HG03520 (cell line): Measurements from ENCODE around the gene COL5A2.

Source experiments
- ATAC-seq: cut with Tn5 transposase; IDR thresholded peaks from one replicate; pipeline ENCODE4 v1.9.1; 2021; ENCODE audit warnings: mild to moderate bottlenecking, moderate library complexity; ENCODE audit not compliant: unreplicated experiment

The COL5A2 gene

DNA sequence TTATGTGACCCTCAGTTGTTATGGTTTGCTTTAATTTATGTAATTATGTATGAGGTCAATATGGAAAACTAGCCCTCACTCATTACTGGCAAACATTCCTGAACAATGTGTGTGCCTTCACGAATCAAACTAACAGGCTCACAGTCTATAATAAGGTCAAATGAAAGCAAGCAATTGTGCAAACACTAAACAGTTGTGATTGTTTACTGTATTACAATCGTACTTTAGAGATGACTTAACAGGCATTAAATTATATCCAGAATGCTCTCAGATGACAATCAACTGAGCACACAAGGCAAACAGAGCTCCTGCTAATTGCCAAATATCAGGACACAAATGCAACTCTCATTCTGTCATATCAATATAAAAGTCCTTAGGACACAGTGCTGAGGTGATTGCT, 29.5 kb downstream of the COL5A2 start:
- no peak for ATAC-seq

DNA sequence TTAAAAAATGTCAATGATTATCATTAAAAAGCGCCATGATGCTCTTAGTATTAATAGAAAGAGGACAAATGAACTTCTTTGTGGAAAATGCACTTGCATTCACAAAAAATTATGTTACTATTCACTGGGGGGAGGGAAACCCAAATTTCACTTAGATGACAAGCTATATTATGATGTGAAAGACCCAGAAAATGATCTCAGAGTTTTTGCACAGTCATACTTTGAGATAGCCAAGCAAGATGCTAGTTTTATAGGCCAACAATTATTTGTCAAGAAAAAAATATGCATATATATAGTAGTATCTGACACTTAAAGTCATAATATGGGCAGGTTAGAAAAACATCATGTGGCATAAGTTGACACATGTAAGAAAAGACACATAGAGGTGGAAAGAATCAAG, 31.6 kb downstream of the COL5A2 start:
- no peak for ATAC-seq

DNA sequence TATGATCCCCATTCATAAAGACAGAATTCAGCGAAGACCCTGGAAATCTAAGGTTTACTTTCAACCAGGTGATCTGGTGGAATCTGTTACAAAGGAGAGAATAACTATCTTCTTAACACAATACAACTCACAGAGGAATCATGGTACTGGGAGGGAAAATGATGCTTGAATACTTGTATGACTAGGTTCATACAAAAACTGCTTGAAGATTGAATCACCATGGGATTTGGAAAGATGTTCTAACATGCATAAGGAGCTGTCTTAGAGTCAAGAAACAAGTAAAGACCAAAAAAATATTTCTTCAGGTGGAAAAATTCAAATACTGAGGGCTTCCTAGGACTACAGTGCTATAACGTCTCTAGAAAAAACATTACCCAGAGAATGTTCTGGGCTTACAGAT, 32.2 kb downstream of the COL5A2 start:
- ATAC-seq = no peak

DNA sequence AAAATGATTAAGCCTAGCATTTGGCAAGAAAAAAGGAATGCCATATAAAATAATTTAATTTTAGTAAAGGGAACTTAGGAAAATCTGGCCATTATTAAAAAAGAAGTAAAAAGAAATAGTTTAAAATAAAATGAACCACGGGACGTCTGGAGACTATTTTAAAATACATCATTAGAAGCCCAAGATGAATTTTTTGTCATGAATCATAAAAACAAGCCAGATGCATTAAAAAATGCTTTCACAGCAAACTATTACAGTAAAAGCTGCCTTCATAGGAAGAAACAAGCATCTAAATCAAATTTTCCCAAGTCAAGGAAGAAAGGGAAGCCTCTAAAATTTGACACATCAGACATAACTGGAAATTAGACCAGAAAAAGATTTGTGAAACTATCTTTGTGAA, 33.0 kb downstream of the COL5A2 start:
- no peak for ATAC-seq

DNA sequence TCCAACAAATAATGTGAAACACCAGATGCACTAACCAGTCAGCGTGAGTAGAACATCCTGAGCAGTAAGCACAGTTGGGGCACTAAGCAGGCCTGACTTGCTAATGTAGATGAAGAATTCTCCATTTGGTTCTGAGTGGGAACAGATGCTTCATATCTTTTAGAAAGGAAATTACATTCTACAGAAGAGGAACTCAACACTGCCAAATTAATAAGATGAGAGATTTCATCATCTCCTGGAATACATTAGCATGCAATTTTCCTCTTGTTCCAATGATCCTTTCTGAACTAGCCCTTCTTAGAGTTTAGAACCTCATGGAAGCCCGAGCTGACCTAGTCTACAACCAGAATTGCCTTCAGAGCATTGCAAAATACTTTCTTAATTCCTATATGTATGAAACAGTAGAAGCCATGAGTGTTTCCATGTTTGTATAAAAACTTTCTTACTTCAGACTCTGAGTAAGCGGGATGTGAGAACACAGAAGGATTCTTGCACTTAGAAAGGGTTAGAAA, 34.8 kb downstream of the COL5A2 start:
- no peak for ATAC-seq

DNA sequence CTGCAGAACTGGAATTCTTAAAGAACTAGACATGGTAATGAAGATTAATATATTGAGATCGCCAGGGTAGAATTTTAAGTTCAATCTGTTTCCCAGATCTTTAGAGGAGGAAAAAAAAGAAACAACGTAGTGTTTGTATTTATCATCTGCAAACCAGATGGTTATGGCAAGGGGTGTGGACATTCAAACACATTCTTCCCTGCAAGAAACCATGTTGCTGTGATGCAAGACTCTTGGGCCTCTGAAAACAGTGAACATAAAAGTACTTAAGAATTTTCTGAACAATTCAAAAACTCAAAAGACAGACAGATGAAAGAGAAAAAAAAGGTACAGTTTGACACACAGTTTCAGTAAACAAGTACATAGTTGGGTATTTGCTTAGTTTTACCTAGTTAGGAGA, 35.6 kb downstream of the COL5A2 start:
- no peak for ATAC-seq

DNA sequence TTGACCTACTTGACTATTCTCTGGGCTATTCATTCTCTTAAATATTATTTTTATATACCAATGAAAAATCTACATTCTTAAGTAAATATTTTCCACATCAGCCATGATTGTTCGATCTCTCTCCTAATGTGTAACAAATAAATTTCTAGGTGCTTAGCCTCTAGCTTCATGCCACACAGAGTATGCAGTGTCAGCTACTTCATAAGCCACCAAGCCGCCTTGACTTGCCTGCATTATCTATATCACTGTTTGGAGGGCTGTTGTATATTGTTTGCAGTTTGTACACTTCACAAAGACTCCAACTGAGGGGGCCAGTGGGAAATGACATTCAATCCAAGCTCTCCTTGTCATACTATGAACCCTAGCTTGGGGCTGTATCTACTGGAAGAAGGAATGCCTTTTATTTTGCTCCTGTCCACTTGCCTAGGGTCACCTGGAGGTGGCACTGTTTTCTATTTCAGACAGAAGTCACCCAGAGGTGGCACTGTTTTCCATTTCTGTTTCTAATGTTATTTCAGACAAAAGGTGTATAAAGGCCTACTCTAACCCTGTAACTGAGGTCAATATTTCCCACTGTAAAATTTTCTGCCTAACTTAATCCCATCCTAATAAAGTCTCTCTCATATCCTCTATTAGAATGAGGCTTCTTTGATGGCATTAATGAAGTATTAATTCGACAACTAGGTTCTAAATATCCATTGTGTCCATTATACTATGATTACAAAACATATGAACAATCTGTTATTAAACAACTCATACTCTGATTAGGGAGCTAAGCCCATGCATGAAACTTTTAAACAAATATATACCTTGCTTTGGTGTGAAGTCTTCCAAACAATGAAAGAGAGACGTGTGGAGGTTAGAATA, 36.4 kb downstream of the COL5A2 start:
- peak; percentile 99 for ATAC-seq

DNA sequence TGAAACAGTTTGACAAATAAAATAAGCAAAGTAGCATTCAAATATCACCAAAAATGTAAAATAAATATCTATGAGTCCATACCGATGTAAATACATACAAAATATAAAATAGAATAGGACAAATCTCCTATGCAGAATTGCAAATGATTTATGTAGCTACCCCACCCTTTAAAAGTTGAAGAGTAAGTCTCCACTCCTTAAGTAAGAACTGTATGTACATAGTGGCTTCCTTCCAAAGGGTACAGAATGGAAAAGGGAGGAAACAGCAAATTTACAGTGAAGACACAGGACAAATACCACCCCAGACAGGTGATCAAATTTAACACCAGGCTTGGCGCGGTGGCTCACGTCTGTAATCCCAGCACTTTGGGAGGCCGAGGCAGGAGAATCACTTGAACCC, 40.8 kb downstream of the COL5A2 start:
- ATAC-seq = no peak

DNA sequence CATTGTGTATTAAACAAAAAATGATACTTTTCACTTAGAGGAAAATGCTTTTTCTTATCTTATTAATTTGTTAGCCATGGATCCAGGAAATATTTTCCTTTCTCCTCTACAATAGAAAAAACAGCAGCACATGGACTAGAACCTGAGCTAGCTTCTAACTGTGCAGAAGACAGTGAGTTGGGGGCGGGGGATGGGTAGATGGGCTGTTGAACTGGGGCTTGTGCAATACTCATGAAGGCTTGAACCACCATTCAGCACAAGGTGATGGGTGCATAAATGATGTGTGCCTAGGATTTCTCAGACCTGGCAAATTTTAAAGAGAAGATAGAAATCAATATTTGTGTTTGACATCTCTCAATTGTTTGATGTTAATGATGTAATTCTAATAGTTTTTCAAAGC, 42.0 kb downstream of the COL5A2 start:
- ATAC-seq = no peak

DNA sequence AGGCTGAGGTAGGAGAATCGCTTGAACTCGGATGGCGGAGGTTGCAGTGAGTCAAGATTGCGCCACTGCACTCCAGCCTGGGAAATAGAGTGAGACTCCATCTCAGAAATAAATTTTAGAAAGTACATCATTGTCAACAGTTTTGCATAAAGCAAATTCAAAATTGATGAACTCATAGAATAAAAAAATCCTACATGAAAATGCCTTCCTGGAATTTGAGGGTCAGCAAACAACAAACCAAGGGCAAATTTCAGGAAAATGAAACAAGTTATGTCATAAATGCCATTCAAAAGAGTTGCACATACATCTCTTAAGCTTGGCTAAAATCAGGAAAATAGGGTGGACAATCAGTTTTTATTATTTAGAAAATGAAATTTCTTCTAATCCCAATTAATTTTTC, 45.1 kb downstream of the COL5A2 start:
- ATAC-seq = no peak

DNA sequence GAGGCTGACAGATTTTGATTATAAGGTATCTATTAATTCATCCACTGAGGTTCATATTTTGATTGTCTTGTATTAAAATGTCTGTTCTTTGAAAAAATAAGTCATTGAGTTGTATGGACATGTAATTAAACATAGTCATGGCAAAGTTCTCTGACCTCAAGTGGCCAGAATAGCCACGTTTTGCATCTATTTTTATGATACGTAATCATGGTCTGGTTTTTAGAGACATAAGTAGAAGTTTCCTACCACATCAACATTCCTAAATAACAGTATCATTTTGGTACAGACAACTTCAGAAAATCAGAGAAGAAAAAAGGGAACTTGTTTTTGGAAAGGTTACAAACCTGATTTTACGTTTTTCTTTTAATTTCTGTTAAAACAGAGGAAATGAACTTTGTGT, 47.6 kb downstream of the COL5A2 start:
- no peak for ATAC-seq

DNA sequence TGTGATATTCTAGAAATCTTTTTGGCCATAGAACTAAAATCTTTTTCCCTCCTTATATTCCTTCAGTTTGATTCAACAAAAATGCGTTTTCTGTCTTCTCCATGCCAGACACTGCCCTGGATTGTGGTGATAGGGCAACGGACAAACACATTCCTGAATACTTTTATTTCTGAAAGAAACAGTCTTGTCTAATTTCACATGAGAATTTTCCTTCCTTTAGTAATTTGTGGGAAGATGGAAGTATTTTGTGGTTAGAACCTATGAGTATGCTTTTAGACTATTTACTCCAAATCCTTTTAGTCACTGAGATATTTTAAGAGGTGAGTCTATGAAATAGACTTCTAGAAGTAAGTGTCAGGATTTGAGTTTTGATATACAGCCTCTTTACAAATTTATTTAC, 49.6 kb downstream of the COL5A2 start:
- no peak for ATAC-seq

DNA sequence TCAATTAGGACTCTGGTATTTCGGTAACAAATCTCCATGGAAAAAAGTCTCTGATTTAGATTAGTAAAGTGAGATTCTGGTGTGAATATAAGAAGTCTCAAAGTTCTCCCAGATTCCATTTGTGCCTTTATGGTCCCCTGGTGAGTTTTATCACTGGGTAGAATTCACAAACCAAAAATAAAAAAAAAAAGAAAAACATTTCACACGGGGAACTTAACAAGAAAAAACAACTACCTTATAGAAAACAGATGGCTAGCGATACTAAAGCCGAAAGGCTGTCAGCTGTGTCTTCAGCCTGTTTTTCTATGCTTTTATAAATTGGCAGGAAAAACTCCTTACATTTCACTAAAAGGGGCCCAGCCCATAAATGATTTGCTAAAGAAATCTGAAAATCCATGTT, 50.6 kb downstream of the COL5A2 start:
- no peak for ATAC-seq

DNA sequence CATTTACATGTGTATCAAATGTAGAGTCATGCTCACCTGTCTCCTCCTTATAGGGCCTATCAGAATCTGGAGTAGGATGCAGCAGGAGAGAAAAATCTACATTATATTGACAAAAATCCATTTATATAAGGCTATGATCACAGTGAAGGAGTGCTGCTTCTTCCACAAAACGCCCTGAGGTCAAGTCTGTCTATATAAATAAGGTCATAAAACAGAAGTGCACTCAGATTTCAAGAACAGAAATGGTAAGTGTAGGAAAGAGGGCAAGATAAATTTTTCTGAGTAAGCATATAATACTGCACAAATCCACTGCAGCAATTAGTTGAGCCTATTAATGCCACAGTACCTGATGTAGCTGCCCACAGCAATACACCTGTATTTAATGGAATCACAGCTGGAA, 51.8 kb downstream of the COL5A2 start:
- ATAC-seq = no peak

DNA sequence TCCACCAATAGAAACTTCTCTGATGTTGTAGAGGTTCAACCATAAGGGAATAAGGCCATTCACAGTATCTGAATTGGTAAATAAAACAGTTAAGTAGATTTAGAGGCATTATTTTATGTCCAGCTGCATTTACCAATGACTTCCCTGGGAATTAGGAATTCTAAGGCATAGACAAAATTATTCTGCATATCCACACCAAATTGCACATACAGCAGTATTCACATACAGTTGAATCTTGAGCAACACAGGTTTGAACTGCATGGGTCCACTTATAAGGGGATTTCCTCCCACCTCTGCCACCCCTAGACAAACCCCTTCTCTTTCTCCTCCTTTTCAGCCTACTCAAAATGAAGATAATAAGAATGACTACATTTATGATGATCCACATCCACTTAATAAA, 54.4 kb downstream of the COL5A2 start:
- no peak for ATAC-seq

DNA sequence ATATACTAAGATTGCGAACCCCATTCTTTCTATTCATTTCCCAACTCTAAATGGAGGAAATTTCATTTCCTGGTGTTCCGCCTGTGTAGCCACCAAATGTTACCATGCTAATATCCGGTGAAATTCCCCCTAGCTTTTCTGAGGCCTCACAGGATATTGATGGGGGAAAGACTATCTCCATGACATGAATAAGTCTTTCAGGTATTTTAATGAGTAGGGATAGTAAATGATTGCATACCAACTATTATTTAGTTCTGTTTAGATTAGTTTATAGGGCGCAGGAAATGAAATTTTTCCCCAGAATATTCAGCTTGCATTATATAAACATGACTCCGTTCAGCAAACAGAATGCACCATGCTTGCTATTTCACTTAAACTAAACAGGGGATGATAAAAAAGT, 55.4 kb downstream of the COL5A2 start:
- ATAC-seq = no peak

DNA sequence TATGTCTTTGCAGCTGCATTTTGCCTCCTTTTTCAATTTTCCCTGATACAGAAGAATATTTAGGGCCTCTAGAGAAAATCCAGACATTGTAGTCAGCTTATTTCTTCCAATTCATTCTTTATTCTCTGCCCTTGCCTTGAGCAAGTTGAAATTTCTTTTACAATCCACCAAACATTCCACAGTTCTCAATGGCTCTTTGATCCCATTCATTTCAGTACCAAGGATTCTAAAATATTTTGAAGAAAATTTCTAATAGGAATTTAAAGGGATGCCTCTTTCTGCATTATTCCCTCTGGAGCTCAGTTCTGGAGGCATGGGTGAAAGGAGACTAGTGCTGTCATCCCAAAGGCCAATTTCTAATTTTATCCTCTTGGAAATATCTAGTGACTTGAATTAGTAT, 61.2 kb downstream of the COL5A2 start:
- no peak for ATAC-seq

DNA sequence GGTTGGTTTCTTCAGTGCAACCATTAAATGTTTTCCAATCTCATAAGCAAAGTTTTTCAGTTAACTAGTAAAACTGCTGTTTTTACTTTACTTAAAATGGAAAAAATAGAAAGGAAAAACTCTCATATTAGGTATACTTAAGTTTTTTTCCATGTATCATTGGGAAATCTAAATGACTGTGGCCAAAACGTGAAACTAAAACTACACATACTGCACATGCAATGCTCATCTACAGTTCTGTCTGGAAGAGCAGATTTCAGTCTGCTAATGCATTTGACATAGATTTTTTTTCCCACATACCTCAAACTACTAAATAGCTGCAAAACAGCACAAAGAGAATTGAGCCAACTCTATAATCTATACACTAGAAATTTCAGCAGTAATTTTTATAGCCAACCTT, 62.6 kb downstream of the COL5A2 start:
- ATAC-seq = no peak

DNA sequence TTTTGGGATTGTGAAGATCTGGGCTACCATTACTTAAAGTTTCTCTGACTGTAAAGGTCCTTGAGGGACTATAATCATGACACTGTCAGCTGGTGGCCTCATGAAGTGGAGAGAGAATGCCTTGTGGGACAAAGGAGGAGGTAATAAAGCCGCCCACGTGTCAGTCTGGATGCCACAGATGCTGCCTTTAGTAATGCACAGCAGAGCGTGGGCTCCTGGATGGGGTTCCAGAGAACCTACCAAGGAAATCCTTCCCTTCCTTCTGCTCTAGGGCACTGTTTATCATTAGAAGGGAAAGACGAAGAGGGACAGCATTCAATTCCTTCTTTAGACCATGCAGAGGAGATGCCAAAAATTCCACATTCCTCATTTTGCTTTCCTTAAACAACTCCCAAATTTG, 63.5 kb downstream of the COL5A2 start:
- ATAC-seq = no peak

DNA sequence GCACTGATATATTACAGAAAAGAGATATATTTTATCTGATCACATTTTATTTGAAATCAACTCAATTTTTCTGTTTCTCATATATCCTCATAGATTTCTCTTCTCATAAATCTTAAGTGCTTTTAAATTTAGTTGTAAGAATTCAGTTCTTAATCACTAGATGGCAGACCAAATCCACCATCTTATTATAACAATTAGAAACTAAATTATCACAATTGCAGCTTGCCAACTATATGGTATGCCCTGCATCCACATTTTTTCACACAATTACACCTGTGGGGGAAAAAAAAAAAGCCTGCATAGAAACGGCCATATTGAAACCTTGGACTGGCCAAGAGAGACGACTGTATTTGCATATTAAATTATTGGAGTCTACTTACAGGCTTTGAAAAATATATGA, 64.4 kb downstream of the COL5A2 start:
- no peak for ATAC-seq

DNA sequence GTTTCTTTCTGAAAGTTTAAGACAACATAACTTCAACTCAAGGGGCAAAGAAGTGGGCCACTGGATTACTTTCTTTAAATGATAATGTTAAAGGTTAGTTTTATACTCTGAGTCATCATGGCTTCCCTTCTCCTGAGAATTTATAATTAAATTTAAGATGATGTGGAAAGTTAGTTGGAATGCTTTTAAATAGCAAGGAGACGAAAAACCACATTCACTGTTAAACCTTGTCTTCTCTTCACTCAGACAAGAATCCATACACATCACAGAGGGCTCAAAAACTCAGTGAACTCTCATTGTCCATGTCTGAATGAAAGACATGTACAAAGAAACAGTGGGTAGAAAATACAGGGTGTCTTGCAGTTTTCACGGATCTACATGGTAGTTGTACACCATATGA, 65.6 kb downstream of the COL5A2 start:
- ATAC-seq = no peak

DNA sequence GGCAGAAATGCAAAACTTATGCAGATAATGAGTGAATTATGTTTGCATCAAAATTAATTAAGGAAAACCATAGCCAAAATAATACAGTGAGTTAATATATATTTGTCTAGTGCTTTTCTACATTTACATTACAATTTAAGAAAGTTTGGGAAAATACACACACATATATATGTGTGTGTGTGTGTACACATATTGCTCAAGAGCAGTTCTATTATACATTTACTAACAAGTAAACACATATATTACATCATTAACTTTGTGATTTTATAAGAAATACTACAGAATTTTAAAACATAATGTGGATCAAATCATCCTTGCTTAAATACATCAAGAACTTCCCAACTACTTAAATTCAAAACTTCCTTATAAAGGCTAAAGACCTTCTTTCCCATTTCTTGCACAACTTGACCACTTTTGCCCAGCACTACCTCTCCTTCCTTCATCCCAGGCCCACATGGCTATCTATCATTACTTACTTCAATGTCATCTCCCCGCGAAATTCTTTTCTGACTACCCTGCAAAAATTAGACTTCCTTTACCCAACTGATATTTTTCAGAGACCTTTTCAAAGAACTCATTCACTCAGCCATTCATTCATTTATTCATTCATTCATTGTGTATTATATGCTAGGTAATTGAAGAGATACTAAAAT, 68.4 kb downstream of the COL5A2 start:
- ATAC-seq = no peak
